ENCODE results near the gene NTSR2.

- TF ChIP-seq CTCF (IDR thresholded peaks at IDR 0.05; ENCODE audit: low read length) (no peak), EZH2 (IDR thresholded peaks at IDR 0.05; ENCODE audit: borderline replicate concordance, low read length) (no peak)
Measured at GRCh38 chr2:11712866-11713265, 42.9 kb upstream of the NTSR2 start.

Measured in OCI-LY1 (cell line).